Ishikawa (cell line): ENCODE results near the gene FCHSD2.

Experiments
- CEBPB ChIP-seq: IDR thresholded peaks from 2 replicates; pipeline ENCODE4 v1.6.1; 2012
- CREB1 ChIP-seq: IDR thresholded peaks from 2 replicates; pipeline ENCODE4 v1.6.1; 2012; ENCODE audit warnings: low read depth
- EGR1 ChIP-seq: IDR thresholded peaks from 2 replicates; pipeline ENCODE4 v1.6.1; 2012
- EP300 ChIP-seq: IDR thresholded peaks from 2 replicates; pipeline ENCODE4 v1.6.1; 2012; ENCODE audit warnings: borderline replicate concordance
- FOXM1 ChIP-seq: IDR thresholded peaks from 2 replicates; pipeline ENCODE4 v1.6.1; 2012; ENCODE audit warnings: low read depth, borderline replicate concordance
- MAX ChIP-seq: IDR thresholded peaks from 2 replicates; pipeline ENCODE4 v1.6.1; 2012
- NFIC ChIP-seq: IDR thresholded peaks from 2 replicates; pipeline ENCODE4 v1.6.1; 2012
- RAD21 ChIP-seq: IDR thresholded peaks from 2 replicates; pipeline ENCODE4 v1.6.1; 2012; ENCODE audit warnings: low read depth
- REST ChIP-seq: IDR thresholded peaks from 2 replicates; pipeline ENCODE4 v1.6.1; 2012; ENCODE audit warnings: low read depth, mild to moderate bottlenecking
- TAF1 ChIP-seq: IDR thresholded peaks from 2 replicates; pipeline ENCODE4 v1.6.1; 2012; ENCODE audit warnings: low read depth, mild to moderate bottlenecking
- TCF12 ChIP-seq: IDR thresholded peaks from 2 replicates; pipeline ENCODE4 v1.6.1; 2012; ENCODE audit warnings: low read depth
- TEAD4 ChIP-seq: IDR thresholded peaks from 2 replicates; pipeline ENCODE4 v1.6.1; 2012
- USF1 ChIP-seq: IDR thresholded peaks from 2 replicates; pipeline ENCODE4 v1.6.1; 2012
- YY1 ChIP-seq: IDR thresholded peaks from 2 replicates; pipeline ENCODE4 v1.6.1; 2012; ENCODE audit warnings: low read depth
- ZBTB7A ChIP-seq: IDR thresholded peaks from 2 replicates; pipeline ENCODE4 v1.6.1; 2012; ENCODE audit warnings: low read depth

The FCHSD2 gene

GRCh38 chr11:72996959-72997358 is 145.2 kb downstream of the FCHSD2 start:
- TF ChIP-seq MAX (no peak), ZBTB7A (no peak), REST (no peak), TEAD4 (no peak), EP300 (no peak), EGR1 (no peak), TCF12 (no peak), FOXM1 (no peak), RAD21 (no peak), YY1 (no peak), CREB1 (no peak), TAF1 (no peak), NFIC (no peak), USF1 (no peak), CEBPB (no peak)

- TF ChIP-seq TEAD4 = no peak
- TF ChIP-seq YY1 = no peak
- TF ChIP-seq REST = no peak
- no peak for TF ChIP-seq USF1
- no peak for TF ChIP-seq MAX
These were observed 152.4 kb downstream of the FCHSD2 start for GRCh38 chr11:72989727-72990126.

- TF ChIP-seq RAD21 = no peak
- TF ChIP-seq ZBTB7A = no peak
- TF ChIP-seq REST = no peak
- no peak for TF ChIP-seq NFIC
- no peak for TF ChIP-seq TCF12
- no peak for TF ChIP-seq TEAD4
- TF ChIP-seq EP300 = no peak
- no peak for TF ChIP-seq MAX
- no peak for TF ChIP-seq CREB1
These were observed 153.3 kb downstream of the FCHSD2 start for GRCh38 chr11:72988821-72989220.

GRCh38 chr11:72985645-72986044 is 156.5 kb downstream of the FCHSD2 start:
- no peak for TF ChIP-seq EP300
- TF ChIP-seq TCF12 = no peak
- TF ChIP-seq FOXM1 = no peak
- no peak for TF ChIP-seq RAD21
- TF ChIP-seq YY1 = no peak
- TF ChIP-seq CEBPB = no peak
- no peak for TF ChIP-seq REST
- TF ChIP-seq MAX = no peak
- TF ChIP-seq EGR1 = no peak
- no peak for TF ChIP-seq ZBTB7A
- no peak for TF ChIP-seq TEAD4
- TF ChIP-seq CREB1 = no peak
- no peak for TF ChIP-seq NFIC
- no peak for TF ChIP-seq TAF1
